GM12878 (cell line): ENCODE measurements around the gene C12orf43.

Experiments used
- MTA2 ChIP-seq: fragments of 450-650 bp; IDR thresholded peaks from 2 replicates; pipeline ENCODE4 v1.6.1; 2016; ENCODE audit warnings: low read depth, mild to moderate bottlenecking, moderate library complexity
- TF ChIP-seq, protein P1 (sequence below): IDR thresholded peaks from 2 replicates; pipeline ENCODE4 v1.6.1; 2011; ENCODE audit warnings: mild to moderate bottlenecking, low read depth, low read length, moderate library complexity; ENCODE audit not compliant: insufficient replicate concordance
- TF ChIP-seq, protein P2 (sequence below), 3 experiments: IDR thresholded peaks in 2 of 3; conservative IDR thresholded peaks in 1 of 3; 2 replicates each; pipeline ENCODE4 v1.5.1; 2011; ENCODE audit warnings: low read depth in 3 of 3, low read length in 3 of 3, mild to moderate bottlenecking in 3 of 3, control low read depth in 2 of 3, moderate library complexity in 2 of 3, inconsistent platforms in 1 of 3, mixed read lengths in 1 of 3; ENCODE audit not compliant: control insufficient read depth in 2 of 3, insufficient read depth in 1 of 3; ENCODE audit errors: extremely low read depth in 1 of 3
- TF ChIP-seq, protein P3 (sequence below): fragments of 450-650 bp; IDR thresholded peaks from 2 replicates; pipeline ENCODE4 v1.6.1; 2017; ENCODE audit warnings: mild to moderate bottlenecking, moderate library complexity
- TF ChIP-seq, protein P4 (sequence below): IDR thresholded peaks from 2 replicates; pipeline ENCODE4 v1.6.1; 2011; ENCODE audit warnings: low read depth, low read length, improper control_type of control experiment, borderline replicate concordance

DNA sequence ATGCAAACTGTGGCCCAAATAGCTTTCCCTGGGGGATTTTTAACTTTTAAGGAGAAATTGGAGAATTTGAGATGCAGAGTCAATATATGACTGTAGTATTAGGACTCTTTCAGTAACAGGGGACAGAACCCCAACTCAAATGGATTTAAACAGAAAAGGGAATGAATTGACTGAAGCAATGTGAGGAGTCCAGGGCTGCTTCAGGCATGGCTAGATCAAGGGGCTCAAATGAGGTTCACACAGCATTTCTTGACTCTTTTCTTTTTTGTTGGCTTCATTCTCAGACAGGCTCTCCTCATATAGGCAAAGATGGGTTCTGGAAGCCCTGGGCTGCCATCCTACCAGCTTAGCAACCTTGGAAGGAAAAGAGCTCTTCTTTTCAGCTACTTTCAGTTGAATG, 24.3 kb downstream of the C12orf43 start:
- TF ChIP-seq, protein P1, sequence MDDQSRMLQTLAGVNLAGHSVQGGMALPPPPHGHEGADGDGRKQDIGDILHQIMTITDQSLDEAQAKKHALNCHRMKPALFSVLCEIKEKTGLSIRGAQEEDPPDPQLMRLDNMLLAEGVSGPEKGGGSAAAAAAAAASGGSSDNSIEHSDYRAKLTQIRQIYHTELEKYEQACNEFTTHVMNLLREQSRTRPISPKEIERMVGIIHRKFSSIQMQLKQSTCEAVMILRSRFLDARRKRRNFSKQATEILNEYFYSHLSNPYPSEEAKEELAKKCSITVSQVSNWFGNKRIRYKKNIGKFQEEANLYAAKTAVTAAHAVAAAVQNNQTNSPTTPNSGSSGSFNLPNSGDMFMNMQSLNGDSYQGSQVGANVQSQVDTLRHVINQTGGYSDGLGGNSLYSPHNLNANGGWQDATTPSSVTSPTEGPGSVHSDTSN: no peak
- TF ChIP-seq, protein P2, sequence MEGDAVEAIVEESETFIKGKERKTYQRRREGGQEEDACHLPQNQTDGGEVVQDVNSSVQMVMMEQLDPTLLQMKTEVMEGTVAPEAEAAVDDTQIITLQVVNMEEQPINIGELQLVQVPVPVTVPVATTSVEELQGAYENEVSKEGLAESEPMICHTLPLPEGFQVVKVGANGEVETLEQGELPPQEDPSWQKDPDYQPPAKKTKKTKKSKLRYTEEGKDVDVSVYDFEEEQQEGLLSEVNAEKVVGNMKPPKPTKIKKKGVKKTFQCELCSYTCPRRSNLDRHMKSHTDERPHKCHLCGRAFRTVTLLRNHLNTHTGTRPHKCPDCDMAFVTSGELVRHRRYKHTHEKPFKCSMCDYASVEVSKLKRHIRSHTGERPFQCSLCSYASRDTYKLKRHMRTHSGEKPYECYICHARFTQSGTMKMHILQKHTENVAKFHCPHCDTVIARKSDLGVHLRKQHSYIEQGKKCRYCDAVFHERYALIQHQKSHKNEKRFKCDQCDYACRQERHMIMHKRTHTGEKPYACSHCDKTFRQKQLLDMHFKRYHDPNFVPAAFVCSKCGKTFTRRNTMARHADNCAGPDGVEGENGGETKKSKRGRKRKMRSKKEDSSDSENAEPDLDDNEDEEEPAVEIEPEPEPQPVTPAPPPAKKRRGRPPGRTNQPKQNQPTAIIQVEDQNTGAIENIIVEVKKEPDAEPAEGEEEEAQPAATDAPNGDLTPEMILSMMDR (IDR thresholded peaks at IDR 0.05 in 2 of 3, conservative IDR thresholded peaks at IDR 0.05 in 1 of 3; ENCODE audit: control insufficient read depth in 2 of 3, extremely low read depth in 1 of 3, insufficient read depth in 1 of 3, low read depth in 3 of 3, low read length in 3 of 3): no peak
- TF ChIP-seq, protein P3, sequence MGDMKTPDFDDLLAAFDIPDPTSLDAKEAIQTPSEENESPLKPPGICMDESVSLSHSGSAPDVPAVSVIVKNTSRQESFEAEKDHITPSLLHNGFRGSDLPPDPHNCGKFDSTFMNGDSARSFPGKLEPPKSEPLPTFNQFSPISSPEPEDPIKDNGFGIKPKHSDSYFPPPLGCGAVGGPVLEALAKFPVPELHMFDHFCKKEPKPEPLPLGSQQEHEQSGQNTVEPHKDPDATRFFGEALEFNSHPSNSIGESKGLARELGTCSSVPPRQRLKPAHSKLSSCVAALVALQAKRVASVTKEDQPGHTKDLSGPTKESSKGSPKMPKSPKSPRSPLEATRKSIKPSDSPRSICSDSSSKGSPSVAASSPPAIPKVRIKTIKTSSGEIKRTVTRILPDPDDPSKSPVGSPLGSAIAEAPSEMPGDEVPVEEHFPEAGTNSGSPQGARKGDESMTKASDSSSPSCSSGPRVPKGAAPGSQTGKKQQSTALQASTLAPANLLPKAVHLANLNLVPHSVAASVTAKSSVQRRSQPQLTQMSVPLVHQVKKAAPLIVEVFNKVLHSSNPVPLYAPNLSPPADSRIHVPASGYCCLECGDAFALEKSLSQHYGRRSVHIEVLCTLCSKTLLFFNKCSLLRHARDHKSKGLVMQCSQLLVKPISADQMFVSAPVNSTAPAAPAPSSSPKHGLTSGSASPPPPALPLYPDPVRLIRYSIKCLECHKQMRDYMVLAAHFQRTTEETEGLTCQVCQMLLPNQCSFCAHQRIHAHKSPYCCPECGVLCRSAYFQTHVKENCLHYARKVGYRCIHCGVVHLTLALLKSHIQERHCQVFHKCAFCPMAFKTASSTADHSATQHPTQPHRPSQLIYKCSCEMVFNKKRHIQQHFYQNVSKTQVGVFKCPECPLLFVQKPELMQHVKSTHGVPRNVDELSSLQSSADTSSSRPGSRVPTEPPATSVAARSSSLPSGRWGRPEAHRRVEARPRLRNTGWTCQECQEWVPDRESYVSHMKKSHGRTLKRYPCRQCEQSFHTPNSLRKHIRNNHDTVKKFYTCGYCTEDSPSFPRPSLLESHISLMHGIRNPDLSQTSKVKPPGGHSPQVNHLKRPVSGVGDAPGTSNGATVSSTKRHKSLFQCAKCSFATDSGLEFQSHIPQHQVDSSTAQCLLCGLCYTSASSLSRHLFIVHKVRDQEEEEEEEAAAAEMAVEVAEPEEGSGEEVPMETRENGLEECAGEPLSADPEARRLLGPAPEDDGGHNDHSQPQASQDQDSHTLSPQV: no peak
- TF ChIP-seq, protein P4, sequence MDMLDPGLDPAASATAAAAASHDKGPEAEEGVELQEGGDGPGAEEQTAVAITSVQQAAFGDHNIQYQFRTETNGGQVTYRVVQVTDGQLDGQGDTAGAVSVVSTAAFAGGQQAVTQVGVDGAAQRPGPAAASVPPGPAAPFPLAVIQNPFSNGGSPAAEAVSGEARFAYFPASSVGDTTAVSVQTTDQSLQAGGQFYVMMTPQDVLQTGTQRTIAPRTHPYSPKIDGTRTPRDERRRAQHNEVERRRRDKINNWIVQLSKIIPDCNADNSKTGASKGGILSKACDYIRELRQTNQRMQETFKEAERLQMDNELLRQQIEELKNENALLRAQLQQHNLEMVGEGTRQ: no peak
- TF ChIP-seq MTA2: no peak
